ENCODE results near the gene GRIN3B. TPM values are rescaled to one million over a fixed set of nuclear protein-coding genes. Genes with fewer than 3 reads are reported as not detected.

GRIN3B gene
- total and polyA plus RNA-seq, 10 of the 15 experiments (the other 5 are each of a cell fraction or from before 2014, with no cell fraction given) = 0.15 TPM; not detected in 9

DNA sequence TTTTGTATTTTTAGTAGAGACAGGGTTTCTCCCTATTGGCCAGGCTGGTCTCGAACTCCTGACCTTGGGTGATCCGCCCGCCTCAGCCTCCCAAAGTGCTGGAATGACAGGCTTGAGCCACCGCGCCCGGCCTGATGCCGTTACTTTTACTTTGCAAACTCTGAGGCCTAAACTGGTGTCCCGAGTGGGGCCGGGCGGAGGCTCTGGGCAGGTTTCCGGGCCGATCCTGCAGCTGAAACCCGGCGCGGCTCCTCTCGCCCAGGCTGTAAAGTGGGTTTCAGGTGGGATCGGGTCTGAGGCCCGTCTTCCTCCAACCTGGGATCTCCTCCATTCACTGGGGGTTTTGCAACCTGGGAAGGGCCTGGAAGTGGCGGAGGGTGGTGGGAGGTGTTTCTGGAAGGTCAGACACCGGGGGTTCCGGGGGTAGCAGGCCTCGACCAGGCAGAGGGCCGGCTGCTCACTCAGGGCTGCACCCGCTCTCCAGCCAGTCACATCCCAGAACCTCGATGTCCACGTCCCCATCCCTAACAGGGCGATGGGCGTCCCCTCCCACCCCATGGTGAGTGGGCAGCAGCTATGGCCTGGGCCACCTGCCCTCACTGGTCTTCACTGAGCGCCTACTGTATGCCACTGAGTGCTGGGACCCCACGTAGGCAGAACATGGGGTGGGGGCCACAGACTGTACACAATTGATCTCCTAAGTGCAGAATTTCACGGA is 37.4 kb upstream of the GRIN3B start:
- H4K20me1 ChIP-seq (ENCODE audit: control insufficient read depth, insufficient read depth) = peaks cover 3% of the 10 kb centered on the region; the same call in 1 of the 2 replicates
- BruUV-seq (replicated peaks) = no TSS peak
- 89% methylated on average over 30 of the region's 31 CpGs for WGBS (ENCODE audit: insufficient coverage, insufficient replicate concordance, low lambda C conversion rate, missing lambda C conversion rate)

DNA sequence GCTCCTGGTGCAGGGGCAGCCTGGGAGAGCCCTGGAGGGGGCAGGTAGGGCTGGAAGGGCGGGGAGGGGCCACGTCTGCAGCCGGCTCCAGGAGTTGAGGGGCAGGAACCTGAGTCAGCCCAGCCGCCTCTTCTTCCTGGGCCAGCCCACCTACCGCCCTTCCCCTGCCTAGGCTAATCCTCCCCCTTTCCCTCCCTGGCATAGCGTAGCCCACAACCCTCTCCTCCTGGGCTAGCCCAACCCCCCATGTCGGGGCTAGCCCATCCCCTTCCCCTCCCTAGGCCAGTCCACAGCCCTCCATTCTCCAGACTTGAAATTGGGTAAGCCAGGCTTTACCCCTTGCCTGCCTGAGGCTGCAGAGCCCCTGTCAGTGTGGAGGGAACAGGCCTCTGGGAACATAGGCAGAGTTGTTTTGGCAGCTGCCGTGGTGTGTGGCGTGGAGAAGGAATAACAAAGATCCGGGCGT is 36.7 kb upstream of the GRIN3B start:
- 75% methylated on average over 6 of the region's 11 CpGs for WGBS (ENCODE audit: insufficient coverage, insufficient replicate concordance, low lambda C conversion rate, missing lambda C conversion rate)
- no peaks in the 10 kb centered on the region for H3K79me2 ChIP-seq (ENCODE audit: control insufficient read depth, insufficient read depth, low read length)
- ChIA-PET RAD21 (ENCODE audit: unreplicated experiment) (no interaction called here), CTCF (no interaction called here), SMC1A (ENCODE audit: uncharacterized antibody, unreplicated experiment) (no interaction called here), POLR2A (no interaction called here)
- H3K4me2 ChIP-seq (ENCODE audit: control insufficient read depth, insufficient read depth) = no peak overlapping the region
- DNase-seq (ENCODE audit: low read depth, low spot score) = no peak
- H3K9me3 ChIP-seq (replicated peaks; ENCODE audit: control insufficient read depth, insufficient read depth, low read length) = peaks cover 2% of the 10 kb centered on the region; the same call in 1 of the 3 replicates
- H4K20me1 ChIP-seq (ENCODE audit: control insufficient read depth, insufficient read depth) = peaks cover 3% of the 10 kb centered on the region; the same call in 1 of the 2 replicates
- no peak overlapping the region for H3K4me3 ChIP-seq
- H3K27me3 ChIP-seq (replicated peaks in 1 of 2; ENCODE audit: control insufficient read depth in 2 of 2, insufficient read depth in 2 of 2, low read length in 1 of 2) = no peaks in the 10 kb centered on the region
- H3K36me3 ChIP-seq (ENCODE audit: control insufficient read depth in 2 of 2, insufficient read depth in 2 of 2, low read length in 1 of 2) = peaks cover 21 to 56% of the 10 kb centered on the region in 2 experiments
- no peak for ATAC-seq
- H2AFZ ChIP-seq (ENCODE audit: control insufficient read depth, low read depth, low read length) = no peak overlapping the region
- H3K27ac ChIP-seq (ENCODE audit: control insufficient read depth, insufficient read depth) = no peak overlapping the region
- intact Hi-C loops (cut with micrococcal nuclease; ENCODE audit: unreplicated experiment) = no loop called here
- in situ Hi-C loops (cut with MboI) = no loop called here
- no peak overlapping the region for H3K9ac ChIP-seq (ENCODE audit: control insufficient read depth, insufficient read depth, low read length)
- no peak for FAIRE-seq
- BruUV-seq (replicated peaks) = no TSS peak
- H3K4me1 ChIP-seq (ENCODE audit: control insufficient read depth, insufficient read depth, low read length) = no peaks in the 10 kb centered on the region
- TF ChIP-seq, protein P1, sequence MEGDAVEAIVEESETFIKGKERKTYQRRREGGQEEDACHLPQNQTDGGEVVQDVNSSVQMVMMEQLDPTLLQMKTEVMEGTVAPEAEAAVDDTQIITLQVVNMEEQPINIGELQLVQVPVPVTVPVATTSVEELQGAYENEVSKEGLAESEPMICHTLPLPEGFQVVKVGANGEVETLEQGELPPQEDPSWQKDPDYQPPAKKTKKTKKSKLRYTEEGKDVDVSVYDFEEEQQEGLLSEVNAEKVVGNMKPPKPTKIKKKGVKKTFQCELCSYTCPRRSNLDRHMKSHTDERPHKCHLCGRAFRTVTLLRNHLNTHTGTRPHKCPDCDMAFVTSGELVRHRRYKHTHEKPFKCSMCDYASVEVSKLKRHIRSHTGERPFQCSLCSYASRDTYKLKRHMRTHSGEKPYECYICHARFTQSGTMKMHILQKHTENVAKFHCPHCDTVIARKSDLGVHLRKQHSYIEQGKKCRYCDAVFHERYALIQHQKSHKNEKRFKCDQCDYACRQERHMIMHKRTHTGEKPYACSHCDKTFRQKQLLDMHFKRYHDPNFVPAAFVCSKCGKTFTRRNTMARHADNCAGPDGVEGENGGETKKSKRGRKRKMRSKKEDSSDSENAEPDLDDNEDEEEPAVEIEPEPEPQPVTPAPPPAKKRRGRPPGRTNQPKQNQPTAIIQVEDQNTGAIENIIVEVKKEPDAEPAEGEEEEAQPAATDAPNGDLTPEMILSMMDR (IDR thresholded peaks at IDR 0.05 in 2 of 3, conservative IDR thresholded peaks at IDR 0.05 in 1 of 3; ENCODE audit: control insufficient read depth in 2 of 3, extremely low read depth in 1 of 3, insufficient read depth in 1 of 3, low read depth in 3 of 3, low read length in 3 of 3) = no peak
- TF ChIP-seq SPI1 (IDR thresholded peaks at IDR 0.05; ENCODE audit: borderline replicate concordance, insufficient read depth, low read depth, low read length) (no peak), POU2F2 (IDR thresholded peaks at IDR 0.05; ENCODE audit: borderline replicate concordance, low read depth, low read length) (no peak), CHD2 (IDR thresholded peaks at IDR 0.05; ENCODE audit: borderline replicate concordance, low read depth, low read length) (no peak), JUNB (IDR thresholded peaks at IDR 0.05) (no peak), ZNF217 (IDR thresholded peaks at IDR 0.05) (no peak), ZNF207 (IDR thresholded peaks at IDR 0.05; ENCODE audit: borderline replicate concordance) (no peak), EGR1 (IDR thresholded peaks at IDR 0.05; ENCODE audit: borderline replicate concordance in 1 of 2, low read depth in 2 of 2, low read length in 2 of 2) (no peak), CBFB (IDR thresholded peaks at IDR 0.05; ENCODE audit: low read depth) (no peak), HDAC2 (IDR thresholded peaks at IDR 0.05) (no peak), DPF2 (IDR thresholded peaks at IDR 0.05) (no peak), TAF1 (IDR thresholded peaks at IDR 0.05; ENCODE audit: borderline replicate concordance, low read depth, low read length) (no peak), FOXM1 (IDR thresholded peaks at IDR 0.05; ENCODE audit: low read depth, low read length) (no peak), EED (IDR thresholded peaks at IDR 0.05; ENCODE audit: low read depth) (no peak), MEF2B (IDR thresholded peaks at IDR 0.05; ENCODE audit: partially characterized antibody, poor library complexity, severe bottlenecking) (no peak), SMARCA5 (IDR thresholded peaks at IDR 0.05) (no peak)

More for the DNA sequence above, 37.4 kb upstream of the GRIN3B start:
- ATAC-seq (no peak), FAIRE-seq (no peak), DNase-seq (ENCODE audit: low read depth, low spot score) (no peak)
- no peaks in the 10 kb centered on the region for H3K4me1 ChIP-seq (ENCODE audit: control insufficient read depth, insufficient read depth, low read length)
- ChIA-PET RAD21 (ENCODE audit: unreplicated experiment) (no interaction called here), POLR2A (no interaction called here), SMC1A (ENCODE audit: uncharacterized antibody, unreplicated experiment) (no interaction called here), CTCF (no interaction called here)
- no peaks in the 10 kb centered on the region for H3K79me2 ChIP-seq (ENCODE audit: control insufficient read depth, insufficient read depth, low read length)
- H3K9ac ChIP-seq (ENCODE audit: control insufficient read depth, insufficient read depth, low read length) = no peak overlapping the region
- in situ Hi-C loops (cut with MboI) = no loop called here
- no peak overlapping the region for H2AFZ ChIP-seq (ENCODE audit: control insufficient read depth, low read depth, low read length)
- TF ChIP-seq POLR2A (IDR thresholded peaks at IDR 0.05; ENCODE audit: low read depth, low read length) = peak; percentile 42; the same call in 1 of the 2 replicates
- TF ChIP-seq NRF1 (conservative IDR thresholded peaks at IDR 0.05; ENCODE audit: low read depth, low read length) = no peak
- H3K36me3 ChIP-seq (ENCODE audit: control insufficient read depth in 2 of 2, insufficient read depth in 2 of 2, low read length in 1 of 2) = peaks cover 17 to 53% of the 10 kb centered on the region in 2 experiments
- H3K9me3 ChIP-seq (replicated peaks; ENCODE audit: control insufficient read depth, insufficient read depth, low read length) = peaks cover 2% of the 10 kb centered on the region; the same call in 1 of the 3 replicates
- no peak overlapping the region for H3K4me2 ChIP-seq (ENCODE audit: control insufficient read depth, insufficient read depth)
- H3K27me3 ChIP-seq (replicated peaks in 1 of 2; ENCODE audit: control insufficient read depth in 2 of 2, insufficient read depth in 2 of 2, low read length in 1 of 2) = no peaks in the 10 kb centered on the region
- intact Hi-C loops (cut with micrococcal nuclease; ENCODE audit: unreplicated experiment) = no loop called here
- H3K4me3 ChIP-seq = no peak overlapping the region
- H3K27ac ChIP-seq (ENCODE audit: control insufficient read depth, insufficient read depth) = no peak overlapping the region

All from GM12878 (cell line).